K562 (cell line): ENCODE measurements around the gene CDK5R1. TPM values are rescaled to one million over a fixed set of nuclear protein-coding genes. Genes with fewer than 3 reads are reported as not detected.

Source experiments
- ATAC-seq: fragments of 200-7000 bp; cut with Tn5 transposase; 3 replicates; pipeline ENCODE4 v1.9.1; 2020; ENCODE audit warnings: moderate library complexity
- BruUV-seq: library from RNA; stranded (reverse); fragments of 400-500 nt; replicated peaks from 2 replicates; lab custom pipeline; 2021; lab: Mats Ljungman, UMichigan
- CTCF ChIA-PET: fragments of 300-600 bp; formaldehyde crosslinking; extraction: SDS; loops from one replicate; lab custom pipeline; 2021; ENCODE audit warnings: low intra/inter-chr PET ratio; lab: Yijun Ruan, JAX
- POLR2A ChIA-PET: fragments of 300-600, 350-650 bp; sonication (Branson Sonifier 250); formaldehyde crosslinking; extraction: SDS; loops from one replicate; lab custom pipeline; 2021; ENCODE audit warnings: antibody characterized with exemption, inconsistent platforms; lab: Yijun Ruan, JAX
- DNase-seq, 4 experiments: peaks; one replicate each; pipeline versions ENCODE4 v3.0.0 to v3.0.0-alpha.2; 2011 to 2018; ENCODE audit warnings: low spot score in 3 of 4, mixed read lengths in 3 of 4; ENCODE audit errors: extremely low read depth in 1 of 4
- FAIRE-seq: peaks from 2 replicates; lab custom pipeline; 2011; peaks lifted over from hg19 to GRCh38; lab: Jason Lieb, UNC
- H2AFZ ChIP-seq: 2 replicates; pipeline ENCODE4 v1.6.0; 2011; ENCODE audit warnings: low read depth, low read length, control low read depth, inconsistent platforms
- H3K27ac ChIP-seq: fragments of 200-600 bp; 3 replicates; pipeline ENCODE4 v1.8.0; 2011; ENCODE audit warnings: low read depth, mild to moderate bottlenecking, control low read depth, inconsistent platforms, low read length, moderate library complexity, mixed read lengths; ENCODE audit errors: extremely low read depth
- H3K27me3 ChIP-seq, 2 experiments: fragments of 300-600 bp in 1 of 2; 2 replicates in 1 of 2; 3 replicates in 1 of 2; pipeline versions ENCODE4 v1.6.0 to v1.8.0; 2011; ENCODE audit warnings: inconsistent platforms in 2 of 2, low read length in 2 of 2, mild to moderate bottlenecking in 1 of 2, mixed read lengths in 1 of 2, moderate library complexity in 1 of 2; ENCODE audit not compliant: control insufficient read depth in 2 of 2, insufficient read depth in 2 of 2
- H3K36me3 ChIP-seq: fragments of 300-600 bp; 3 replicates; pipeline ENCODE4 v1.8.0; 2011; ENCODE audit warnings: mild to moderate bottlenecking, low read length, inconsistent platforms; ENCODE audit not compliant: control insufficient read depth, insufficient read depth
- H3K4me1 ChIP-seq, 2 experiments: fragments of 200-600 bp in 1 of 2; replicated peaks in 1 of 2; 2 replicates in 1 of 2; 3 replicates in 1 of 2; pipeline versions ENCODE4 v1.5.1 to v1.8.0; 2011; ENCODE audit warnings: inconsistent platforms in 2 of 2, low read length in 2 of 2, mild to moderate bottlenecking in 1 of 2, mixed read lengths in 1 of 2, moderate library complexity in 1 of 2; ENCODE audit not compliant: control insufficient read depth in 2 of 2, insufficient read depth in 2 of 2
- H3K4me2 ChIP-seq: 2 replicates; pipeline ENCODE4 v1.6.1; 2011; ENCODE audit warnings: low read length, control low read depth, inconsistent platforms, mixed read lengths; ENCODE audit not compliant: insufficient read depth
- H3K4me3 ChIP-seq: fragments of 200-600 bp; sonication (generic), shearing (Covaris generic); 2 replicates; pipeline ENCODE4 v1.5.1; 2016; ENCODE audit warnings: control low read depth, inconsistent platforms
- H3K79me2 ChIP-seq: fragments of 200-600 bp; 3 replicates; pipeline ENCODE4 v1.8.0; 2011; ENCODE audit warnings: low read length, inconsistent platforms; ENCODE audit not compliant: control insufficient read depth, insufficient read depth
- H3K9ac ChIP-seq, 2 experiments: 2 replicates each; pipeline versions ENCODE4 v1.6.0 to v1.6.1; 2011; ENCODE audit warnings: low read depth in 2 of 2, low read length in 2 of 2, control low read depth in 1 of 2, inconsistent platforms in 1 of 2, mild to moderate bottlenecking in 1 of 2, mixed read lengths in 1 of 2; ENCODE audit not compliant: insufficient read depth in 1 of 2
- H3K9me1 ChIP-seq: one replicate; pipeline ENCODE4 v1.6.0; 2011; ENCODE audit warnings: inconsistent platforms, mild to moderate bottlenecking, low read length, moderate library complexity; ENCODE audit not compliant: control insufficient read depth, insufficient read depth
- H3K9me3 ChIP-seq: replicated peaks from 2 replicates; pipeline ENCODE4 v1.5.1; 2011; ENCODE audit warnings: low read depth, low read length, inconsistent platforms; ENCODE audit not compliant: control insufficient read depth, insufficient read depth
- H4K20me1 ChIP-seq: replicated peaks from 2 replicates; pipeline ENCODE4 v1.6.1; 2011; ENCODE audit warnings: low read length, inconsistent platforms, mixed read lengths; ENCODE audit not compliant: control insufficient read depth, insufficient read depth
- ARNT ChIP-seq, 2 experiments: fragments of 450-650 bp; IDR thresholded peaks; 2 replicates each; pipeline ENCODE4 v1.6.1; 2016; ENCODE audit warnings: mild to moderate bottlenecking in 1 of 2
- GATA2 ChIP-seq: sonication (generic); formaldehyde crosslinking; IDR thresholded peaks from 2 replicates; pipeline ENCODE4 v1.4.0; 2020; ENCODE audit warnings: mild to moderate bottlenecking, missing genetic modification reagents
- JUN ChIP-seq, 2 experiments: sonication (generic) in 1 of 2; formaldehyde crosslinking in 1 of 2; IDR thresholded peaks; 2 replicates each; pipeline versions ENCODE4 v1.6.1 to v1.8.0; 2012 to 2022; ENCODE audit warnings: borderline replicate concordance in 2 of 2, mild to moderate bottlenecking in 2 of 2, improper control_type of control experiment in 1 of 2, low read depth in 1 of 2, low read length in 1 of 2, missing genetic modification reagents in 1 of 2
- KDM1A ChIP-seq, 2 experiments: fragments of 450-650 bp; IDR thresholded peaks; 2 replicates each; pipeline ENCODE4 v1.6.1; 2016; ENCODE audit warnings: mild to moderate bottlenecking in 2 of 2
- KLF13 ChIP-seq: fragments of 450-650 bp; IDR thresholded peaks from 2 replicates; pipeline ENCODE4 v1.6.1; 2016; ENCODE audit warnings: missing genetic modification characterization, low read depth, mild to moderate bottlenecking, missing compliant biosample characterization, moderate library complexity, borderline replicate concordance
- MLX ChIP-seq, 2 experiments: fragments of 450-650 bp in 1 of 2; sonication (generic) in 1 of 2; formaldehyde crosslinking; conservative IDR thresholded peaks; 2 replicates each; pipeline versions ENCODE4 v1.4.0 to v1.8.1; 2020 to 2022; ENCODE audit warnings: mild to moderate bottlenecking in 1 of 2, missing genetic modification reagents in 1 of 2
- MTA3 ChIP-seq: fragments of 450-650 bp; formaldehyde crosslinking; IDR thresholded peaks from 2 replicates; pipeline ENCODE4 v1.6.1; 2017; ENCODE audit warnings: mild to moderate bottlenecking, borderline replicate concordance
- SMARCE1 ChIP-seq: fragments of 450-650 bp; IDR thresholded peaks from 2 replicates; pipeline ENCODE4 v1.7.1; 2016; ENCODE audit warnings: mild to moderate bottlenecking
- TAF1 ChIP-seq: IDR thresholded peaks from 2 replicates; pipeline ENCODE4 v1.6.1; 2011; ENCODE audit warnings: mild to moderate bottlenecking, low read length, moderate library complexity; ENCODE audit not compliant: insufficient read depth, control insufficient read depth, severe bottlenecking; ENCODE audit errors: extremely low read depth
- TEAD4 ChIP-seq, 2 experiments: sonication (generic) in 1 of 2; formaldehyde crosslinking in 1 of 2; IDR thresholded peaks; 2 replicates each; pipeline versions ENCODE4 v1.6.1 to v1.8.0; 2012 to 2022; ENCODE audit warnings: borderline replicate concordance in 1 of 2, inconsistent platforms in 1 of 2, low read length in 1 of 2, mild to moderate bottlenecking in 1 of 2, missing genetic modification reagents in 1 of 2
- TOE1 ChIP-seq, 2 experiments: fragments of 450-650 bp in 1 of 2; sonication (generic) in 1 of 2; formaldehyde crosslinking in 1 of 2; IDR thresholded peaks; 2 replicates each; pipeline versions ENCODE4 v1.7.1 to v1.8.0; 2016 to 2022; ENCODE audit warnings: borderline replicate concordance in 2 of 2, mild to moderate bottlenecking in 2 of 2, antibody characterized with exemption in 1 of 2, inconsistent platforms in 1 of 2, low read depth in 1 of 2, missing genetic modification reagents in 1 of 2, moderate library complexity in 1 of 2
- ZFP36 ChIP-seq: fragments of 150-350 bp; IDR thresholded peaks from 2 replicates; pipeline ENCODE4 v1.6.1; 2018; ENCODE audit warnings: low read length, low read depth; ENCODE audit not compliant: partially characterized antibody
- WGBS: fragments of 100-300 bp; shearing (Covaris generic); methylation state at CpG from one replicate; pipeline ENCODE4 v1.1.6; 2016; ENCODE audit warnings: low coverage, mixed read lengths; ENCODE audit not compliant: insufficient coverage; ENCODE audit errors: missing lambda C conversion rate; 5-methylcytosine and 5-hydroxymethylcytosine counted together
- in situ Hi-C: fragments of 300-500 bp; cut with MboI; formaldehyde crosslinking; loops from 4 replicates; pipeline ENCODE4 v1.15.0; 2018; ENCODE audit warnings: inconsistent platforms, mixed read lengths
- intact Hi-C: fragments of 100-400 bp; cut with micrococcal nuclease; formaldehyde crosslinking; loops from 2 replicates; pipeline ENCODE4 v1.14.2; 2022
- polyA plus RNA-seq, 8 experiments: library from polyadenylated mRNA; depleted of rRNA in 4 of 8; stranded (reverse) in 5 of 8; unstranded in 3 of 8; fragments of >200 nt; fragmentation: Nextera tagmentation in 2 of 8; fragmentation: Illumina TruSeq in 1 of 8; extraction: Ambion mirVana in 2 of 8; extraction: Trizol in 1 of 8; gene quantifications; 2 replicates each; pipeline versions ENCODE4 v1.2.1 to v1.2.3, GENCODE V29; 2011 to 2014; ENCODE audit warnings: inconsistent platforms in 1 of 8, missing spikeins in 1 of 8
- total RNA-seq, 7 experiments: library from RNA; depleted of rRNA in 6 of 7; stranded (reverse); fragments of >200 nt in 6 of 7; fragmentation: Illumina TruSeq in 2 of 7; extraction: Trizol in 2 of 7; gene quantifications; 2 replicates each; pipeline versions ENCODE4 v1.2.1 to v1.2.3, GENCODE V29; 2011 to 2021; ENCODE audit warnings: low replicate concordance in 1 of 7

Gene CDK5R1
- total and polyA plus RNA-seq, 9 of the 15 experiments (the other 6 are each of a cell fraction or from before 2014, with no cell fraction given), result 0.10 to 4.8 (median 2.3) TPM

- DNase-seq (no peak), FAIRE-seq (no peak), ATAC-seq (no peak)
- intact Hi-C loops (loop anchor here (10.0 kb wide), 1 partner anchor 165 kb away; no protein-coding TSS in a partner anchor), in situ Hi-C loops (no loop called here)
- peaks cover 16 to 48% of the 10 kb centered on the region in 2 experiments; a peak in 4 of 5 replicates for H3K4me1 ChIP-seq
- BruUV-seq, result no TSS peak
- 82% methylated on average over 10 of the region's 10 CpGs for WGBS
- no peak overlapping the region; the same call in 1 of the 2 replicates for H3K4me2 ChIP-seq
- H3K79me2 ChIP-seq, result peaks cover 17% of the 10 kb centered on the region; the same call in 2 of the 3 replicates
- TF ChIP-seq TAF1, result no peak
- TF ChIP-seq TOE1 (IDR thresholded peaks at IDR 0.05; ENCODE audit: borderline replicate concordance), result no peak
- TF ChIP-seq TOE1 (CRISPR knock-in tag; IDR thresholded peaks at IDR 0.05; ENCODE audit: borderline replicate concordance, low read depth), result no peak
- TF ChIP-seq MLX (CRISPR knock-in tag; conservative IDR thresholded peaks at IDR 0.05), result no peak
- no peak for TF ChIP-seq KDM1A (IDR thresholded peaks at IDR 0.05)
- TF ChIP-seq ZFP36, result no peak
- no peak for TF ChIP-seq SMARCE1
- no peak for TF ChIP-seq TEAD4 (IDR thresholded peaks at IDR 0.05; ENCODE audit: low read length)
- no peak for TF ChIP-seq TEAD4 (CRISPR knock-in tag; IDR thresholded peaks at IDR 0.05; ENCODE audit: borderline replicate concordance)
- TF ChIP-seq GATA2 (CRISPR knock-in tag), result no peak
- no peak for TF ChIP-seq ARNT (IDR thresholded peaks at IDR 0.05)
- TF ChIP-seq MTA3, result no peak
- no peak for TF ChIP-seq KLF13
- no peak for TF ChIP-seq JUN (IDR thresholded peaks at IDR 0.05; ENCODE audit: borderline replicate concordance, low read depth, low read length)
- no peak for TF ChIP-seq JUN (CRISPR knock-in tag; IDR thresholded peaks at IDR 0.05; ENCODE audit: borderline replicate concordance)
- ChIA-PET POLR2A (interaction anchor here (0.6 to 1.7 kb wide), 5 partner anchors 9 to 1382 kb away, joined by 3 to 7 read pairs (median 4); partner anchors contain the start of genes MYO1D and PSMD11), CTCF (interaction anchor here (0.6 kb wide), 1 partner anchor 421 kb away, joined by 3 read pairs; no protein-coding TSS in a partner anchor)
- H3K9ac ChIP-seq, result peak overlapping the region in 1 of 2 experiments; percentile 72; a peak in 2 of 4 replicates
- H3K9me1 ChIP-seq, result no peaks in the 10 kb centered on the region
- H4K20me1 ChIP-seq, result 0 out of 2 replicates have a peak, but pooled peaks cover 2% of the 10 kb centered on the region
- no peak overlapping the region for H3K27ac ChIP-seq
- H3K36me3 ChIP-seq, result peaks cover 35% of the 10 kb centered on the region; the same call in 2 of the 3 replicates
- H3K4me3 ChIP-seq, result no peak overlapping the region
- no peaks in the 10 kb centered on the region for H3K9me3 ChIP-seq
- H3K27me3 ChIP-seq, result no peaks in the 10 kb centered on the region
- no peak overlapping the region for H2AFZ ChIP-seq
These were observed 2.7 kb downstream of the CDK5R1 start for GRCh38 chr17:32489320-32490100.
